H1 (cell line): ENCODE data around the gene DNAJC7. TPM values are rescaled to one million over a fixed set of nuclear protein-coding genes. Genes with fewer than 3 reads are reported as not detected.

Source experiments
- CTCF ChIA-PET: fragments of 300-600 bp; sonication (Branson Sonifier 250); formaldehyde crosslinking; loops from one replicate; lab custom pipeline; 2021; ENCODE audit not compliant: partially characterized antibody; lab: Charles Lee
- POLR2A ChIA-PET: fragments of 300-600 bp; sonication (Branson Sonifier 250); formaldehyde crosslinking; loops from one replicate; lab custom pipeline; 2021; ENCODE audit warnings: inconsistent platforms; ENCODE audit not compliant: partially characterized antibody; lab: Charles Lee
- DNase-seq, 2 experiments: peaks; one replicate each; pipeline versions ENCODE4 v3.0.0 to v3.0.0-alpha.2; 2010 to 2022; ENCODE audit warnings: low spot score in 2 of 2, low read depth in 1 of 2, mixed read lengths in 1 of 2
- FAIRE-seq: peaks from 2 replicates; lab custom pipeline; 2011; peaks lifted over from hg19 to GRCh38; lab: Jason Lieb, UNC
- H2AFZ ChIP-seq: 2 replicates; pipeline ENCODE4 v1.8.1; 2012; ENCODE audit warnings: low read length, inconsistent platforms
- H2AK5ac ChIP-seq: 2 replicates; pipeline ENCODE4 v1.6.1; 2013; ENCODE audit warnings: low read depth, low read length
- H2BK120ac ChIP-seq: replicated peaks from 2 replicates; pipeline ENCODE3; 2013; ENCODE audit warnings: low read depth, low read length, inconsistent platforms
- H2BK12ac ChIP-seq: 2 replicates; pipeline ENCODE4 v1.6.1; 2013; ENCODE audit warnings: low read depth, low read length
- H2BK15ac ChIP-seq: 2 replicates; pipeline ENCODE4 v1.6.1; 2013; ENCODE audit warnings: low read length
- H2BK20ac ChIP-seq: 2 replicates; pipeline ENCODE4 v1.6.1; 2013; ENCODE audit warnings: low read length
- H2BK5ac ChIP-seq: 2 replicates; pipeline ENCODE4 v1.6.1; 2013; ENCODE audit warnings: low read depth, low read length
- H3K14ac ChIP-seq: 2 replicates; pipeline ENCODE4 v1.6.1; 2013; ENCODE audit warnings: inconsistent platforms; ENCODE audit not compliant: insufficient read length
- H3K18ac ChIP-seq: 2 replicates; pipeline ENCODE4 v1.6.1; 2013; ENCODE audit warnings: low read length; ENCODE audit errors: extremely low read depth
- H3K23ac ChIP-seq: 2 replicates; pipeline ENCODE4 v1.6.1; 2013; ENCODE audit warnings: inconsistent platforms; ENCODE audit not compliant: insufficient read length
- H3K23me2 ChIP-seq: 2 replicates; pipeline ENCODE4 v1.6.1; 2013; ENCODE audit warnings: low read depth, low read length
- H3K27ac ChIP-seq: 2 replicates; pipeline ENCODE4 v1.6.1; 2011; ENCODE audit warnings: low read depth, low read length, inconsistent platforms
- H3K27me3 ChIP-seq, 4 experiments: replicated peaks in 1 of 4; 1 replicate in 1 of 4; 2 replicates in 3 of 4; pipeline versions ENCODE4 v1.6.1 to v1.8.1; 2011 to 2013; ENCODE audit warnings: low read length in 3 of 4, mild to moderate bottlenecking in 3 of 4, inconsistent platforms in 2 of 4, mixed read lengths in 2 of 4, moderate library complexity in 1 of 4; ENCODE audit not compliant: control insufficient read depth in 3 of 4, insufficient read depth in 3 of 4; ENCODE audit errors: extremely low read depth in 1 of 4
- H3K36me3 ChIP-seq, 4 experiments: 2 replicates each; pipeline versions ENCODE4 v1.6.1 to v1.8.1; 2011 to 2013; ENCODE audit warnings: mild to moderate bottlenecking in 4 of 4, low read length in 3 of 4, moderate library complexity in 2 of 4, control low read depth in 1 of 4, inconsistent platforms in 1 of 4; ENCODE audit not compliant: insufficient read depth in 4 of 4, control insufficient read depth in 2 of 4
- H3K4ac ChIP-seq: replicated peaks from 2 replicates; pipeline ENCODE3; 2013; ENCODE audit warnings: low read length, low read depth, mixed read lengths, inconsistent platforms; ENCODE audit not compliant: insufficient read length
- H3K4me1 ChIP-seq, 4 experiments: replicated peaks in 1 of 4; 1 replicate in 1 of 4; 2 replicates in 3 of 4; pipeline versions ENCODE4 v1.6.1 to v1.8.1; 2011 to 2013; ENCODE audit warnings: low read length in 3 of 4, inconsistent platforms in 2 of 4, mixed read lengths in 1 of 4; ENCODE audit not compliant: insufficient read depth in 4 of 4, control insufficient read depth in 3 of 4
- H3K4me2 ChIP-seq, 2 experiments: 2 replicates each; pipeline versions ENCODE4 v1.6.1 to v1.8.1; 2011 to 2013; ENCODE audit warnings: low read depth in 2 of 2, low read length in 2 of 2, control low read depth in 1 of 2, inconsistent platforms in 1 of 2, mild to moderate bottlenecking in 1 of 2; ENCODE audit not compliant: insufficient read depth in 1 of 2
- H3K4me3 ChIP-seq, 4 experiments: fragments of 200-600, 300-600 bp in 1 of 4; sonication (generic), shearing (Covaris generic), sonication (Bioruptor Twin) in 1 of 4; 2 replicates each; pipeline versions ENCODE4 v1.5.1 to v1.8.1; 2011 to 2016; ENCODE audit warnings: low read length in 4 of 4, low read depth in 3 of 4, control low read depth in 2 of 4, inconsistent platforms in 2 of 4, mild to moderate bottlenecking in 2 of 4, mixed read lengths in 1 of 4, moderate library complexity in 1 of 4; ENCODE audit not compliant: insufficient read depth in 2 of 4; ENCODE audit errors: extremely low read depth in 1 of 4
- H3K56ac ChIP-seq: replicated peaks from 2 replicates; pipeline ENCODE3; 2013; ENCODE audit warnings: low read depth, mild to moderate bottlenecking, mixed read lengths, low read length, inconsistent platforms; ENCODE audit not compliant: insufficient read length
- H3K79me1 ChIP-seq: 2 replicates; pipeline ENCODE4 v1.6.1; 2013; ENCODE audit warnings: low read depth, low read length, control low read depth
- H3K79me2 ChIP-seq, 2 experiments: 2 replicates each; pipeline versions ENCODE4 v1.6.1 to v1.8.1; 2012 to 2013; ENCODE audit warnings: low read length in 2 of 2, mild to moderate bottlenecking in 2 of 2, inconsistent platforms in 1 of 2; ENCODE audit not compliant: insufficient read depth in 2 of 2, control insufficient read depth in 1 of 2
- H3K9ac ChIP-seq, 4 experiments: replicated peaks in 1 of 4; 1 replicate in 1 of 4; 2 replicates in 3 of 4; pipeline versions ENCODE4 v1.6.1 to v1.8.1; 2011 to 2013; ENCODE audit warnings: low read depth in 3 of 4, low read length in 3 of 4, control low read depth in 2 of 4, mild to moderate bottlenecking in 2 of 4, moderate library complexity in 2 of 4, inconsistent platforms in 1 of 4; ENCODE audit errors: extremely low read depth in 1 of 4
- H3K9me3 ChIP-seq, 2 experiments: 2 replicates each; pipeline versions ENCODE4 v1.6.1 to v1.8.1; 2012 to 2013; ENCODE audit warnings: mild to moderate bottlenecking in 2 of 2, moderate library complexity in 2 of 2, control low read depth in 1 of 2, inconsistent platforms in 1 of 2, low read depth in 1 of 2, low read length in 1 of 2, mixed read lengths in 1 of 2; ENCODE audit not compliant: insufficient read depth in 2 of 2
- H4K20me1 ChIP-seq, 2 experiments: replicated peaks in 1 of 2; 2 replicates each; pipeline versions ENCODE3 to v1.8.1; 2011 to 2013; ENCODE audit warnings: inconsistent platforms in 2 of 2, low read length in 2 of 2, mild to moderate bottlenecking in 1 of 2; ENCODE audit not compliant: insufficient read depth in 2 of 2, control insufficient read depth in 1 of 2
- H4K5ac ChIP-seq: 2 replicates; pipeline ENCODE4 v1.6.1; 2013; ENCODE audit warnings: low read length, low read depth, mixed read lengths, inconsistent platforms; ENCODE audit not compliant: insufficient read length
- H4K8ac ChIP-seq: 2 replicates; pipeline ENCODE4 v1.8.0; 2013; ENCODE audit warnings: mild to moderate bottlenecking, moderate library complexity, low read length, inconsistent platforms; ENCODE audit not compliant: insufficient read depth; ENCODE audit errors: extremely low read depth
- H4K91ac ChIP-seq: replicated peaks from 2 replicates; pipeline ENCODE3; 2013; ENCODE audit warnings: low read length, mixed read lengths, inconsistent platforms; ENCODE audit not compliant: insufficient read length
- CREB1 ChIP-seq: IDR thresholded peaks from 2 replicates; pipeline ENCODE4 v1.6.1; 2012; ENCODE audit warnings: inconsistent platforms
- E2F6 ChIP-seq: IDR thresholded peaks from 2 replicates; pipeline ENCODE4 v1.6.1; 2012; ENCODE audit warnings: inconsistent platforms
- HDAC6 ChIP-seq: IDR thresholded peaks from one replicate; pipeline ENCODE4 v1.7.1; 2012; ENCODE audit warnings: low read depth, mild to moderate bottlenecking, inconsistent platforms, low read length, moderate library complexity
- TAF1 ChIP-seq: IDR thresholded peaks from 2 replicates; pipeline ENCODE4 v1.6.1; 2011; ENCODE audit warnings: mild to moderate bottlenecking, low read depth, low read length
- ZNF274 ChIP-seq: IDR thresholded peaks from 2 replicates; pipeline ENCODE4 v1.7.0; 2012; ENCODE audit warnings: low read length, borderline replicate concordance; ENCODE audit errors: extremely low read depth
- WGBS, 2 experiments: shearing (Covaris generic) in 1 of 2; methylation state at CpG; one replicate each; pipeline versions ENCODE4 v1.1.6 to v1.1.7; 2013 to 2015; ENCODE audit warnings: low lambda C conversion rate in 2 of 2, mixed read lengths in 2 of 2, inconsistent platforms in 1 of 2, low coverage in 1 of 2, missing lambda C conversion rate in 1 of 2; ENCODE audit not compliant: insufficient replicate concordance in 2 of 2, insufficient coverage in 1 of 2, insufficient read length in 1 of 2; ENCODE audit errors: extremely low coverage in 1 of 2, missing lambda C conversion rate in 1 of 2; 5-methylcytosine and 5-hydroxymethylcytosine counted together
- polyA plus RNA-seq, 7 experiments: library from polyadenylated mRNA; depleted of rRNA in 3 of 7; stranded (reverse) in 5 of 7; unstranded in 2 of 7; fragments of >200 nt in 5 of 7; fragments of 200-250 nt in 2 of 7; gene quantifications; 1 replicate in 5 of 7; 2 replicates in 1 of 7; 4 replicates in 1 of 7; pipeline versions ENCODE4 v1.2.1 to v1.2.3, GENCODE V29; 2011 to 2013; ENCODE audit warnings: missing spikeins in 2 of 7, mixed read lengths in 2 of 7
- total RNA-seq: library from RNA; stranded (reverse); fragmentation: NEBNext Ultra II Directional; extraction: Animal tissue kit (Norgen Biotek cat#: 25700); gene quantifications from 2 replicates; pipeline ENCODE4 v1.2.1, GENCODE V29; 2021

Gene DNAJC7
- total and polyA plus RNA-seq, 2 of the 8 experiments (the other 6 are each of a cell fraction or from before 2014, with no cell fraction given) = 31.0 to 148 TPM

GRCh38 chr17:41998497-41998896 is 18.7 kb downstream of the DNAJC7 start:
- Histone ChIP-seq H3K18ac (no peak overlapping the region), H3K14ac (no peak overlapping the region), H2BK5ac (no peak overlapping the region), H2AK5ac (no peak overlapping the region), H3K23me2 (no peaks in the 10 kb centered on the region), H4K91ac (no peak overlapping the region), H3K36me3 (peaks cover 28 to 88% (median 65%) of the 10 kb centered on the region in 4 experiments), H4K20me1 (peaks cover 5 to 9% of the 10 kb centered on the region in 2 experiments), H3K79me2 (peaks cover 12 to 29% of the 10 kb centered on the region in 2 experiments), H2BK120ac (no peak overlapping the region), H3K23ac (no peak overlapping the region), H3K9me3 (no peaks in the 10 kb centered on the region), H3K4me3 (no peak overlapping the region), H4K8ac (no peak overlapping the region), H3K4me1 (no peaks in the 10 kb centered on the region), H4K5ac (no peak overlapping the region), H2BK12ac (no peak overlapping the region), H2BK15ac (no peak overlapping the region)
- POLR2A ChIA-PET = interaction anchor here (1.1 kb wide), 1 partner anchor 31 kb away, joined by 5 read pairs; no protein-coding TSS in a partner anchor
- FAIRE-seq = no peak
- 46% methylated on average over 2 of the region's 2 CpGs; no CpG with 5 or more reads in 1 of the 2 experiments for WGBS, 2 experiments
- TF ChIP-seq TAF1 (no peak), ZNF274 (no peak), E2F6 (no peak), CREB1 (no peak), HDAC6 (no peak)
- TF ChIP-seq, all 59 proteins: peak for 0
- no peak for DNase-seq
- no peak overlapping the region for H3K9ac ChIP-seq
- no peak overlapping the region for H3K56ac ChIP-seq
- no peak overlapping the region for H3K4me2 ChIP-seq
- CTCF ChIA-PET = interaction anchor here (0.6 to 3.0 kb wide), 3 partner anchors 9 to 428 kb away, joined by 3 to 8 read pairs (median 4); no protein-coding TSS in a partner anchor
- H2AFZ ChIP-seq = no peak overlapping the region
- no peak overlapping the region for H3K4ac ChIP-seq
- H3K79me1 ChIP-seq = no peaks in the 10 kb centered on the region
- H3K27ac ChIP-seq = no peak overlapping the region
- H2BK20ac ChIP-seq = no peak overlapping the region
- no peaks in the 10 kb centered on the region for H3K27me3 ChIP-seq
